Cardiac muscle cell (in vitro differentiated cells and primary cell): ENCODE results near the gene ATP10D. TPM values are rescaled to one million over a fixed set of nuclear protein-coding genes. Genes with fewer than 3 reads are reported as not detected.
"Not testable (repeated sequence)": the region's sequence is repeated elsewhere in the genome, so short reads cannot be mapped to it uniquely, and the experiment has no call there.

ENCODE experiments used
- DNase-seq, 2 donors: peaks; one replicate each; pipeline versions ENCODE4 v3.0.0 to v3.0.0-alpha.2; 2010 to 2017; ENCODE audit warnings: low read depth in 1 of 2, low spot score in 1 of 2
- H3K27ac ChIP-seq: fragments of 200-600 bp; sonication (generic); 2 replicates; pipeline ENCODE4 v1.5.1; 2016
- H3K27me3 ChIP-seq: fragments of 200-600 bp; sonication (generic); 2 replicates; pipeline ENCODE4 v1.6.0; 2016; ENCODE audit warnings: control low read depth
- H3K36me3 ChIP-seq: fragments of 200-600 bp; sonication (generic); 2 replicates; pipeline ENCODE4 v1.5.1; 2016; ENCODE audit warnings: control low read depth
- H3K4me1 ChIP-seq: fragments of 200-600 bp; sonication (generic); 2 replicates; pipeline ENCODE4 v1.8.1; 2017; ENCODE audit warnings: low read depth, mild to moderate bottlenecking, mixed run types
- H3K4me3 ChIP-seq: fragments of 200-600 bp; sonication (generic); 2 replicates; pipeline ENCODE4 v1.5.1; 2016; ENCODE audit warnings: mild to moderate bottlenecking
- H3K9me3 ChIP-seq: fragments of 200-600 bp; sonication (generic); 2 replicates; pipeline ENCODE4 v1.5.1; 2017; ENCODE audit warnings: low read depth, mild to moderate bottlenecking, control low read depth
- CTCF ChIP-seq: IDR thresholded peaks from 2 replicates; pipeline ENCODE4 v1.5.1; 2012; ENCODE audit warnings: low read depth, mild to moderate bottlenecking, low read length
- polyA plus RNA-seq: library from polyadenylated mRNA; unstranded; fragments of >200 nt; fragmentation: Nextera tagmentation; extraction: Ambion mirVana; gene quantifications from 2 replicates; pipeline ENCODE4 v1.2.1, GENCODE V29; 2016
- total RNA-seq: library from RNA; depleted of rRNA; stranded (reverse); fragments of >200 nt; gene quantifications from 2 replicates; pipeline ENCODE4 v1.2.3, GENCODE V29; 2016

The ATP10D gene
- total and polyA plus RNA-seq, 2 experiments from 2014 or later, result 5.5 to 7.7 TPM

DNA sequence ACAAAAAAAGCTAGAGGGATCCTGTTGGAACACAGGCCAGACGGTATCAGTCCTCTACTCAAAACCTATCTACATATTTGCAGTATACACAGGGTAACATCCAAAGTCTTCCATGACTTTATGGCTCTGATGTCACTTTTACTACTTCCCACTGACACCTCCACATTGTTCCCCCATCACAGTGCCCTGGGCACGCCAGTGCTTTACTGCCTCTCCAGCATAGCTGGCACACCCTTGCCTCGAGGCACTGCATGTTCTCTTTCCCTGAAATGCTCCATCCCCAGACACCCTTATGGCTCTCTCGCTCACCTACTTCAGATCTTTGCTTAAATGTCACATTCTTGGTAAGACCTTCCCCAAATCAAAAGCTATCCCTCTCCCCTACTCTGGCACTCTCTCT, 6.3 kb upstream of the ATP10D start:
- H3K9me3 ChIP-seq, result no peaks in the 10 kb centered on the region
- DNase-seq, result no peak
- no peak overlapping the region for H3K4me3 ChIP-seq
- H3K27ac ChIP-seq, result no peak overlapping the region
- no peaks in the 10 kb centered on the region for H3K36me3 ChIP-seq
- no peaks in the 10 kb centered on the region for H3K27me3 ChIP-seq
- TF ChIP-seq CTCF, result no peak
- no peaks in the 10 kb centered on the region for H3K4me1 ChIP-seq

- Histone ChIP-seq H3K9me3 (no peaks in the 10 kb centered on the region), H3K36me3 (no peaks in the 10 kb centered on the region), H3K27me3 (no peaks in the 10 kb centered on the region), H3K27ac (no peak overlapping the region), H3K4me3 (no peak overlapping the region), H3K4me1 (no peaks in the 10 kb centered on the region)
- DNase-seq, result peak in 1 of 2 donors; percentile 60
- TF ChIP-seq CTCF, result no peak
Observed at GRCh38 chr4:47482326-47482725, 2.7 kb upstream of the ATP10D start.

GRCh38 chr4:47483745-47484144, 1.3 kb upstream of the ATP10D start:
- no peaks in the 10 kb centered on the region for H3K9me3 ChIP-seq
- no peaks in the 10 kb centered on the region for H3K27me3 ChIP-seq
- H3K4me1 ChIP-seq, result no peaks in the 10 kb centered on the region
- no peak for DNase-seq
- H3K36me3 ChIP-seq, result no peaks in the 10 kb centered on the region
- no peak for TF ChIP-seq CTCF
- H3K4me3 ChIP-seq, result no peak overlapping the region
- no peak overlapping the region for H3K27ac ChIP-seq

GRCh38 chr4:47484168-47484567, 907 bp upstream of the ATP10D start:
- DNase-seq, result no peak
- Histone ChIP-seq H3K9me3 (no peaks in the 10 kb centered on the region), H3K4me3 (no peak overlapping the region), H3K27me3 (no peaks in the 10 kb centered on the region), H3K4me1 (no peaks in the 10 kb centered on the region), H3K27ac (no peak overlapping the region), H3K36me3 (no peaks in the 10 kb centered on the region)
- no peak for TF ChIP-seq CTCF

- Histone ChIP-seq H3K4me3 (peak overlapping the region; percentile 48), H3K27ac (peak overlapping the region; percentile 68), H3K9me3 (no peaks in the 10 kb centered on the region), H3K4me1 (no peaks in the 10 kb centered on the region), H3K36me3 (no peaks in the 10 kb centered on the region), H3K27me3 (no peaks in the 10 kb centered on the region)
- peak in 1 of 2 donors; percentile 4 for DNase-seq
- TF ChIP-seq CTCF, result no peak
Observed at GRCh38 chr4:47485768-47486167, 693 bp downstream of the ATP10D start.

GRCh38 chr4:47486231-47486673, 1.2 kb downstream of the ATP10D start:
- Histone ChIP-seq H3K36me3 (no peaks in the 10 kb centered on the region), H3K4me3 (peak overlapping the region; percentile 48), H3K27ac (no peak overlapping the region), H3K9me3 (no peaks in the 10 kb centered on the region), H3K27me3 (no peaks in the 10 kb centered on the region), H3K4me1 (no peaks in the 10 kb centered on the region)
- TF ChIP-seq CTCF, result no peak
- peak in 1 of 2 donors; percentile 27 for DNase-seq

GRCh38 chr4:47486727-47487126, 1.7 kb downstream of the ATP10D start:
- H3K4me3 ChIP-seq, DNase-seq, H3K9me3 ChIP-seq, H3K27me3 ChIP-seq, H3K4me1 ChIP-seq, H3K36me3 ChIP-seq, H3K27ac ChIP-seq: not testable (repeated sequence)
